GM21619 (cell line): Measurements from ENCODE around the gene TRAM2.

Experiments used
- ATAC-seq: cut with Tn5 transposase; IDR thresholded peaks from one replicate; pipeline ENCODE4 v1.9.1; 2021; ENCODE audit not compliant: unreplicated experiment

The TRAM2 gene, protein sequence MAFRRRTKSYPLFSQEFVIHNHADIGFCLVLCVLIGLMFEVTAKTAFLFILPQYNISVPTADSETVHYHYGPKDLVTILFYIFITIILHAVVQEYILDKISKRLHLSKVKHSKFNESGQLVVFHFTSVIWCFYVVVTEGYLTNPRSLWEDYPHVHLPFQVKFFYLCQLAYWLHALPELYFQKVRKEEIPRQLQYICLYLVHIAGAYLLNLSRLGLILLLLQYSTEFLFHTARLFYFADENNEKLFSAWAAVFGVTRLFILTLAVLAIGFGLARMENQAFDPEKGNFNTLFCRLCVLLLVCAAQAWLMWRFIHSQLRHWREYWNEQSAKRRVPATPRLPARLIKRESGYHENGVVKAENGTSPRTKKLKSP

DNA sequence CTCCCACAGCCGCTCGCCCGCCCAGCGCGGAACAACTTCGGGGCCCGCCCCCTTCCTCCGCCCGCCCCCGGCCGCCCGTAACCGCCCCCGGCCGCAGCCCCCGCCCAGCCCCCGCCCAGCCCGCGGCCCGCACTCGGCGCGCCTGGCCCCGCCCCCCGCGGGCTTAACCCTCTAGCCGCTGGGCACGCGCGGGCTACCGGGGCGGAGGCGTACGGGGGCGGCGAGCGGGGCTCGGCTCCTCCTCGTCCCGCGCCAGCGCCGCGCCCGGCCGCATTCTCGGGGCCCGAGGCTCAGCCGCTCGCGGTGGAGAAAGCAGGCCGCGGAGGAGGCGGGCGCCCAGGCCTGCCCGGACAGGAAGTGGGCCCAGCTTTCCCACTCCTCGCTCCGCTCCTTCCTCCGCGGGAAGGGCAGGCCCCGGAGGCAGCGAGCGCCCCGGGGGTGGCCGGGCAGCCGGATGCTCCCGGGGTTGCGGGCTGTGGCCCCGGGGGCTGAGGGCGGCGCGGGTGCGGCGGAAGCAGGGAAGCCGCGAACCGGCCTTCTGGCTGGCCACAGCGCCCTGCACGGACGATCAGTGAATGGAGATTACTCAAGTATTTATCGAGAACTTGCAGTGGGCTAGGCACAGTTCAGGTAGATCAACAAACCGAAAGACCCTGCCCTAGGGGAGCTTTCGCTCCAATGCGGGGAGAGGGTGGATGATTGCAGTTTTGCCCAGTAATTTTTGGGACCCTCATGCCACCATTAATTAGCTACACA, at the start of gene TRAM2:
Gene TRAM2, minus strand, starts transcription at position 39 of the 756 bp plus-strand sequence. CDS start 145 bp downstream, outside the sequence.
- peak; percentile 49 for ATAC-seq

DNA sequence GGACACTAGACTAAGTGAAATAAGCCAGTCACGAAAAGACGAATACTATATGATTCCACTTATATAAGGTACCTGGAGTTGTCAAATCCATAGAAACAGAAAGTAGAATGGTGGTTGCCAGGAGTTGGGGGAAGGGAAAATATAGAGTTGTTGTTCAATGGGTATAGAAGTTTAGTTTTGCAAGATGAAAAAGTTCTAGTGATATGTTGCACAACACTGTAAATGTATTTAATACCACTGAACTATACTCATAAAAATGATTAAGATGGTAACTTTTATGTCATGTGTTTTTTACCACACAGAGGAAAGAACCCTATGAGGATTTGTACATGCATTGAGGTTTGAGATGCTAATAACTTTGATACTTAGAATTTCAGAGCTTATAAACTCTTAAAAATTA, 46.0 kb upstream of the TRAM2 start:
- no peak for ATAC-seq

DNA sequence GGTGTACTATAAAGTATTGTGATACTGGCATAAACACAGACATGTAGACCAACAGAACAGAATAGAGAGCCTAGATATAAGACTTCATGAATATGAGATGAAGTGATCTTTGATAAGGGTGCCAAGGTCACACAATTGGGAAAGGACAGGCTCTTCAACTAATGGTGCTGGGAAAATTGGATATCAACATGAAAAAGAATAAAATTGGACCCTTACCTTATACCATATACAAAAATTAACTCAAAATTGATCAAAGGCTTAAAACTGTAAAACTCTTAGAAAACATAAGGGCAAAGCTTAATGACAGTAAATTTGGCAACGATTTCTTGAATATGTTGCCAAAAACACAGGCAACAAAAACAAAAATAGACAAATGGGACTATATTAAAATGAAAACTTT, 44.8 kb upstream of the TRAM2 start:
- ATAC-seq: no peak

DNA sequence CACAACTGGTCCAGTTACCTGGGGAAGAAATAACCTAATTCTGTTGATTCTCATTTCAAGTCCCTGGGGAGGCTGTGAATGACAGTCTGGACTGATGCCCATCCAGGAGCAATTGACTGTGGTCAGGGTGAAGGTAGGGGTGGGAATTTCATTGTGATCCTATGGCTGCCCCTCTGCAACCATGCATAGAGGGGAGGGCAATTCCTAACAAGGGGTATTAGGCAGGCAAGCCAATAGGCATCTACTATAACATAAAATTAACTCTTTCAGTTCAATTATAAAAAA, 44.0 kb upstream of the TRAM2 start:
- ATAC-seq: no peak

DNA sequence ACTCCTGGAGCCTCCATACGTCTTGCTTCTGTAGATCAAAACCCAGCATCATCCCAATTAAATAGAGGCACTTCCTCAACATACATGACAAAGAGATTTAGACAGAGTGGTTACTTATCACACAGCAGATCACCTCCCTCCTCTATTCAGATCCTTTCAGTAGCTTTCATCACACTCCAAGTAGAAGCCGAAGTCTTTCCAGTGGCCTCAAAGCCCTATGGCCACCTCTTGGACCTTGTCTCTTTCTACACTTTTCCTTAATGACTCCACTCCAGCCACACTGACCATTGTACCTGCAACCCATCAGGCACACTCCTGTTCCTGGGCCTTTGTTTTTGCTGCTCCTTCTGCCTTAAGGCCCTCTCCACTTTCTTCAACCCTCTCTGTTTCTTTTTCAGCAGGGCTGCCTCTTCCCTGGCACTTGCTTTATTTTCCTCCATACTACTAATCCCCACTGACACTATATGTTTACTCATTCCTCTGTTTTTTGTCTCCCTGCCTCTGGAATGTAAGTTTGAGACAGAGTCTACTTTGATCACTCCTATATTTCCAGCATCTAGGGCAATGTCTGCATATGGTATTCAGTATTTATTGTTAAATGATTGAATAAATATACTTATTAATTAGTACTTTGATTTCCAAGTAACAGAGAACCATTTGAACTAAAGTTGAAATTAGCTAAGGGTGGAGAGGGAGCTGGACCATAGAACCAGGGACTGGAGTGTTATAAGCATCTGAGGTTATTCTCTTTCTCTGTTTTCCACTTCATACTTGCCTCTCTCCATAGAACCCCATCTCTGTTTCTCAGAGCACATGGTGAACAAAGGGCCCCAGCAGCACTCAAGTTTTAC, 43.4 kb upstream of the TRAM2 start:
- no peak for ATAC-seq

DNA sequence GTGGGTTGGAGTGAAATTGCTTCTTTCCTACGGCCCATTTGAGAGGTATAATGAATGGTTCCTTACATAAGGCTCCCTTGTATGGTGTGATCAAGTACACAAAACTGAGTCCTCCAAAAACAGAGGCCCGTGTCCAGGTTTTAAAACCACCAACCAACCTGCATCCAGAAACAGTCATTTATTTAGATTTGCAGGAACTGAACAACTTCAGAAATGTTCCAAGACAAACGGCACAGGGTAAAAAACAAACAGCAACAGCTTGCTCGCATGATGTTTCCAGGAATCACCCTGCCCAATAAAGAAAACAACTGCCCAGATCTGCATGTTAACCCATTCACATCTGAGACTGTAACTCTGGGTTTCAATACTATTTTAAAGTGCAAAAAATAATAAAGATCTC, 40.2 kb upstream of the TRAM2 start:
- ATAC-seq: no peak

DNA sequence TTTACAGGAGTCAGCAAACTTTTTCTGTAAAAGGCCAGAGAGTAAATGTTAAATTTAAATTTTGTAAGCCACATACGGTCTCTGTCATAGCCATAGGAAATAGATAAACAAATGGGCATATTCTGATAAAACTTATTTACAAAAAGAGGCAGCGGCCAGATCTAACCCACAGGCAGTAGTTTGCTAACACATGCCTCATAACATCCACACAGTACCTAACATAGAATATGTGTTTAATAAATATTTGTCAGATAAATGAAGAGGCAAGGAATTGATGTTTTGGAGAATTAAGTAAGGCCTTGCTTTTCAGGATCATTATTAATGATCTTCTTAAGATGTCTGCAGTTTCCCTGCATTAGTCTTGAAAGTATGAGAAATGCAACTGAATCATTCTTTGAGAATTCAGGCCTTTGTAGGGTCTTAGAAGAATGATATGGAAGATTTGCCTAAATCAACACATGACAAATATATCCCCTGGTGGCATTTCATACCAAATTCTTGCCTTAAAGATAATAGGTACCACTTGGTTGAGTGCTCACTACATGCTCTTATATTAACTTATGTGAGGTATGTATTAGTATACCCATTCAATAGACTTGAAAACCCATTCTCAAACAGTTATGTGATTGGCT, 39.3 kb upstream of the TRAM2 start:
- ATAC-seq: no peak

DNA sequence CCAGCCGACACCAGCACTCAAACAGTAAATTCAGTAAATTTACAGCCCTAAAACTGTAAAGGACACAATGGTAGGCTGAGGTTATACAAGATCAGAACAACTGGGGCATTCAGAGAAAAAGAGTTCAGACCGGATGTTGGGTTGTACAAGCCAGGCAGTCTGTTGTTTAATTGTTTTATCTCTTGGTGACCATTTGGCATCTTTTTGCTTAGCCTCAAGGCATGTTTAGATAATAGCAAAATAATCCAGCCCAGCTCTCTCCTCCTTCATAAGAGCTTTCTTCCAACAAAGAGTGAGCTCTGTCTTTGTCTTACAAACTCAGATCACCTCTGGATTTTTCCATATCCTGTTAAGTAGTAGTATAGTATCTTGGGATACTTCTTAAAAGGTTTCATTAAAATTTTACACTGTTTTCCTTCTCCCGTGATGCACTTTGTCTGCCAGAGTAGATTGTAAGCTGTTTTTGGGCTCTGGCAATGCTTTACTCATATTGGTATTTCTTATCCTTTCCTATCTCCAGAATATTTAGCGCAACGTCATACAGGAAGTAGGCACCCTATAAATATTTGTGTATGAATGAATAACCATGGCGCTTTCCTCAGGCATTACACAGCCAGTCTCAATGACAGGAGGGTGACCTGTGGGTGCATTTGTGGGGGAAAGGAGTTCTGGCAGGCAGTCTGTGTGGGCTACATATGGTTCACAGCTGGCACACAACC, 35.6 kb upstream of the TRAM2 start:
- ATAC-seq: no peak

DNA sequence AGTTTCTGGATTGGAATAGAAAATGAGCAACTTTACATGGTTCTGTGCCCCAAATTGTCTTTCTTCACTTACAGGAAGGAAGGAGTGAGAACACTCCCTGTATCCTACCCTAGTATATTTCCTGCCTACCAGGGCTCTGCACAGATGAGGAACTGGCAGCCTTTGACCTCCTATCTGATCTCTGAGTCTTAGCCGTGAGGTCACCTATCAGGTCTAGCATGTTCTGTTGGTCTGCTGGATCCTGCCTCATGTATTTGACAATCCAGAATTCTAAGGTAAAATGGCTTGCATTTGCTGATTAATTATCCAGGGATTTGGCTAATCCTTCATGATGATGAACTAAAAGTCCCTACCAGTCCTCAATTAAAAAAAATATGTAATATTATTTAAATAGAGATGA, 35.0 kb upstream of the TRAM2 start:
- ATAC-seq: no peak

DNA sequence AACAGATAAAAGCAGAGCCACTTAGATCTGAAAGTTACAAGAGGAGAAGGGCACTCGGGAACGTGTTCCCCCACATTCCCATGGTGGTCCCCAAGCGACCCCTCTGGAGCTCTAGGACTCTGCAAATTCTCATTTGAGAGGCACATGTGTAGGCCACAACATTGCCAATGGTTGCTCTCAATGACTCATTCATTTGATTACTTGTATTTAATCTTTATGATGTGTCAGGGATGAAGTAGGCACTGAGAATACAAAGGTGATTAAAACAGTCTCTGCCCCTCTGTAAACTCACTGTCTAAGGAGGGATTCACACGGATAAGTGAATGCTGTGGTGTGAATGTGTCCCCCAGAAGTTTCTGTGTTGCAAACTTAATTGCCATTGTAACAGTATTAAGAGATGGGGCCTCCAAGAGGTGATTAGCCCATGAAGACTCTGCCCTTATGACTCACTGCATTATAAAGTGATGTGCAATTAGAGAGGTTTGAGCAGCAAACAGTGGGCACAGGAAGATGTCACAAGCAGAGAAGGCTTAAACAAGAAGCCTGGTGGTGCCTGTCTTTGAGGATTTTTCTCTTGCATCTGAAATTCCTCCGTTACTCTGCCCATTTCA, 34.0 kb upstream of the TRAM2 start:
- ATAC-seq: no peak

DNA sequence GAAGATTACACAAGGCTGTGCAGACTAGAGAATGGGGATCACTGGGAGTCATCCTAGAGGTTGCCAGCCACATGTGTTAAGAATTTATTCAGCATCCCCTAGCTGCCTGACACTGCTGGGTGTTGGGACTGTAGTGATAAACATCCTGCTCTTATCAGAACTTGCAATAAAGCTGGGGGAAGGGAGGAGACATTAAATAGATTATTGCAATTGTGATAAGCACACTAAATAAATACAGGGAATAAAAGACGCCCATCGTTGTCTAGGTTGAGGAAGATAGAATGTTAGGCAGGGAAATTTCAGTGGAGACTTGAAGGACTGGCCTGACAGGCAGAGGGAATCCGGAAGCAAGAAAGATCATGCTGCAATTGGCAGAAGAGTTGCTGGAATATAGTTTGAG, 33.2 kb upstream of the TRAM2 start:
- ATAC-seq: no peak

DNA sequence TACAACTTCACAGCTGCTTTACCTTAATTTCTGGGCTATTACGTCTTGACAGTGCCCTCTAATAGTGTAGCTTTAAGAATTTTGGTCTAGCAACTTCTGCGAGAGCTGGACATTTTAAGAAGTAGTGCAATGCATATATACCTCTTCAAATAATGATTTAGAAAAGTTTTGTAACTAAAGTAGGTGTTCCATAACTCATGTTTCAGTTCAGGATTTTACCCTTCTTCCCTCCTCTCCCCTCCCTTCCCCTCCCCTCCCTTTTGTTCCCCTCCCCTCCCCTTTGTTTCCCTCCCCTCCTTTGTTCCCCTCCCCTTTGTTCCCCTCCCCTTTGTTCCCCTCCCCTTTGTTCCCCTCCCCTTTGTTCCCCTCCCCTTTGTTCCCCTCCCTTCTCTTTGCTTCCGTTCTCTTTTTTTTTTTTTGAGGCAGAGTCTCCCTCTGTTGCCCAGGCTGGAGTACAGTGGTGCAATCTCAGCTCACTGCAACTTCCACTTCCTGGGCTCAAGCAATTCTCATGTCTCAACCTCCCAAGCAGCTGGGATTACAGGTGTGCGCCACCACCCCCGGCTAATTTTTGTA, 28.8 kb upstream of the TRAM2 start:
- ATAC-seq: no peak

DNA sequence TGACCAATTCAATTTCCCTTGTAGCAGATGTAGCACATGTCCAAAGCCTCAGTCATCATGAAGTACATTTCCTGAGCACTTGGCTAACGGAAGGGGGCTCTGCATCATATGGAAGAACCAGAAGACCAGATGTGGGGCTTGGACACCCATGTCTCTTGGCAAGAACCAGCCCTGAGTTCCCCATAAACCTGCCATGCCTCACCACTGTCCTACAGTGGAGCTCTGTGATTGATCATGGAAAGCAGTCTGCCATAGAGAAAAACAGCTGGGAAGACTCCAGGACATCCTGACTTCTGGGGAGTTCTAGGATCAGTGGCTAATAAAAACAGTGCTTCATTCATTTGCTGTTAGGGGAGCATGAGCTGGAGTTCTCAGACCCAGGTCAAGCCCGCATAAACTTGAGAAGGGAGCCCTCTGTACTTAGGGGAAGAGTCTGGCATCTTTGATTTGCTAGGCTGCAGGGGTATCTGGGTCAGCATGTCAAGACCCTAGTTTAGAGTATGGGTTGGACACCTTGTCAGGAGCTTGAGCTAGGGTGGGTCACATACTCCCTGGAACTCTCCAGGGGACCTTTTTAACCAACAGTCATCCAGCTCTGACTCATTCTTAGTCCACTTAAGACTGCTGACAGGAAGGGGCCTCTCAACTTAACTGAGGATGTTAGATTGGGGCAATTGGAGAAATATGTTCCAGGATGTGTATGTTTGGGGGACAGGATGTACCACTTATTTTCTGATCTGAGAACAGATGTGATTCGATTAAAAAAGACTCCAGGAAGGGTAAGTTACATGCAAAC, 26.3 kb upstream of the TRAM2 start:
- no peak for ATAC-seq

DNA sequence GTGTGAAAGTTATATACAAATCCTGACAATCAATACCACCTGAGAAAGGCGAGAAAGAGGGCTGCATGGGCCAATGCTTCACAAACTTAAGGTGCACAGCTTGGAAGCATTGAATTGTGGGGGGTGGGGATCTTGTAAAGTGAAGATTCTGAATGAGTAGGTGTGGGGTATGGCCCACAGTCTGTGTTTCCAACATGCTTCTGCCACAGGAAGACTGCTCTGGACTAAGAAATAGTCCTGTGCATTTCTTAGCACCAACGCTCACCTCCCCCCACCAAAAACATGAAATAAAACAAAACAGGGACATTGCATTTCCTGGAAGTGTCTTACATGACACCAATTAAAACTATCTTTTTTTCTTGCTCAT, 21.9 kb upstream of the TRAM2 start:
- ATAC-seq: no peak

DNA sequence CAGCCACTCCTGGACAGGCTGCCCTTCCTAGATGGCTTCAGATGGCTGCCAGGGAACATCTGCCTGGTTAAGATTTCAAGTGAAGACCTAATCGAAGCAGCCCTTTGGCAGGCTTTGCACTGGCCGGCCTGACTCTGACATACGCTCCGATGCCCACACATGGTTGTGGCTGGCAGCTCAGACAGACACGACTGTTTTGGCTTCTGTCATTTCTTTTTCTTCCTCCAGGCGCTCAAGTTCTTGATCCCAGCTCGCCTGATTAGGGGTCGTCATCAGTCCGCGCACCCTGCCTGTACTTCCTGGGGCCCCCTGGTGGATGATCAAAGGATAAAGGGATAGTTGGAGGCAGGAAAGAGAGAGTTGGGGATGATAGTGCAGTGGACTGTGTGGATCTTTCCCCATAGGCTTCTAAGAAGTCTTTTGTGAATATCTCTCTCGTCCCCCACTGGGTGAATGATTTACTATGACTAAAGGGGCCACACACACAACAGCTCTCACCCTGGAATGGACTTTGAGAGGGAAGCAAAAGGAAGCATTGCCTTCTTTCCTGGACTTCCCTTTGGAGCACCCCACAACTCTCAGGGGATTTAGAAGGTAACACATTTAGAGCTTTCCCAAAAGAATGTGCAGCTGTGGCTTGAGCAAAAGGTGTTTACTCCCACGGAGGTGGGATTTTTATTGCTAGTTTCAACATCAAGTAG, 21.4 kb upstream of the TRAM2 start:
- no peak for ATAC-seq

DNA sequence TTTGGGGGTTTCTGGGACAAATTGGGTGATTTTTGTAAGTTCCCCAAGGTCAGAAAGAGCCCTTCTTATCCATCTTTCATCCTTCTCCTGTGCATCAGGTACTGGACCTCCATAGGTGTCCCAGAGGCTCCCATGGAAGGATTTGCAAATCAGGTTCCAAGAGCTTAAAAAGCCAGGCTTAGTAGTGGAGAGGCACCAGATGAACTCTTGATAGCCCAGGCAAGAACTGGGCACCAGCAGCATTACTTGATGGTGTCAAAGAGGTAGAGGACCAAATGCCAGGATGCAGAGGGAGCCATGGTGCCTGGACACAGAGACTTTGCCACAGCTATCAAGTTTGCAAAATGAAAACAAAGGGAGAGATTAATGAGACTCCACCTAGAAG, 20.9 kb upstream of the TRAM2 start:
- no peak for ATAC-seq

DNA sequence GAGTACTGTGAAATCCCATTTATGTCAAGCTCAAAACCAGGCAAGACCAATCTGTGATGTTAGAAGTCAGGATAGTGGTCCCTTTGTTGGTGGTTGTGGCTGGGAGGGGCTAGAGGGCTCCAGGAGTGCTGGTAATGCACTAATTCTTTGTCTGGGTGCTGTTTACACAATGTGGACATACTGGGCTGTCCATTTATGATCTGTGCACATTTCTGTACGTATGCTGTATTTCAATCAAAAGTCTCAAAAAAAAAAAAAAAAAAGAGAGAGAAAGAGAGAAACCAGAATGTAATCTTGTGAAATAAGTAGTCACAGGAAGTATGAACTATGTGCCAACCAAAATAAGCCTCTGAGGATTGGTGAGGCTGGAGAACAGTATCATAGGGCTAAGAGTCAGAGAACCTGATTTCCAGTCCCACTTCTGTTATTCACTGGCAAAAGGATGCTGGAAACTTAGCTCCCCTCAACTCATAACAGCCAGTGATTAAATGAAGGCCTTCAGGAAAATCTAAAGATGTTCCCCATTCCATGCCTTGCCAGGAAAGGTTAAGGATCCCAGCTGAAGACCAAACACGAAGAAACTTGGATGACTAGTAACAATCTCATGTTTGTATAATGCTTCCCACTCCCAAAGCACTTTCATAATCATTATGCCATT, 19.6 kb upstream of the TRAM2 start:
- ATAC-seq: no peak

DNA sequence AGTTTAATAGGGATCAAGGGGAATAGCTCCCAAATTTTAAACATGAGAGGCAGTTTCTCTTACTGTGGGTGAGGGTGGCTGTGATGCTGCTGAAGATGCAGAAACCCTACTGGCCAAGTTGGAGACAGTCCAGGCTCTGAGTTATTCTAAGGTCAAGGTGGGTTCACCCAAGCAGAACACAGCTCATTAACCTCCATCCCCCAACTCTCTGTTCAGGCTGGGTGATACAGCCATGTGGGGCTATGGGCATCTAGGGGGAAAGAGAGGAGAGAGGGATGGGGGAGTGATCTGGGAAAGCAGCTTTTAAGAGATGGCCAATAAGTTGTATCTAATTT, 18.9 kb upstream of the TRAM2 start:
- ATAC-seq: peak; percentile 70
